ENCODE data around the gene HMSD. TPM values are rescaled to one million over a fixed set of nuclear protein-coding genes. Genes with fewer than 3 reads are reported as not detected.

The HMSD gene
- total RNA-seq, result not detected in 2 replicates

GRCh38 chr18:63949068-63949737 is at the start of gene HMSD:
TSS of gene HMSD (plus strand) at chr18:63949301. CDS start at chr18:63953456, 4,155 bp downstream.

DNA sequence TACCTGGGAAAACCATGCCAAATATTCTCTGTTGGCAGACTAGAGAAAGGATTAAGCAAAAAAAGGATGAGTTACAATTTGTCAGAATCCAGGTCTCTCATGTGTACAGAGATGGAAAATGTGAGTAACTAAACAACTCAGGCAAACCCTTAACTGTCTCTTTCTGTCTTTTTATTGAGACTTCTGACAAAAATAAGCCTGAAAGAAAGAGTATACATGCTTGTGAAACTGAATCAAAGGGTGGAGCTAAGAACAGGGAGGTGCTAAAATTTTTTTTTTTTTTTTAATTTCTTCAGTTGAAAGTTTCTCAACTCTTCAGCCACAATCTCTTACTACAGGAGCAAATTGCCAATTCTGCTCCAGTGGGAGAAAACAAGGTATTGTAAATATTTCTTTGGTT is 41.4 kb upstream of the HMSD start, which contains the start of gene SERPINB10:
Gene SERPINB10 (plus strand): TSS at position 295 of the 400 bp plus-strand sequence. CDS start 7,553 bp downstream, outside the sequence.

GRCh38 chr18:63969942-63970808 is 21.1 kb downstream of the HMSD start, which contains the start of gene SERPINB8:
TSS of gene SERPINB8 (plus strand) at chr18:63970081. CDS start at chr18:63978309, 8,228 bp downstream.

Other genes starting within 250 kb of the HMSD start
- gene SERPINB11, start 246.3 kb upstream of the HMSD start, total RNA-seq, result not detected in 2 replicates
- gene SERPINB7, start 173.9 kb upstream of the HMSD start, total RNA-seq, result 0.22 TPM in 1 of 2 replicates, not detected in the other
- gene SERPINB2, start 61.6 kb upstream of the HMSD start, total RNA-seq, result not detected in 2 replicates
- not detected in 2 replicates for gene SERPINB10, start 41.3 kb upstream of the HMSD start, total RNA-seq
- 1.7 and 2.7 TPM in 2 replicates for gene SERPINB8, start 20.8 kb downstream of the HMSD start, total RNA-seq
- not detected in 2 replicates for gene LINC00305, start 199.8 kb downstream of the HMSD start, total RNA-seq

Data from dermis lymphatic vessel endothelial cell (primary cell).